Measurements from ENCODE around the gene NCAN.

Gene NCAN

DNA sequence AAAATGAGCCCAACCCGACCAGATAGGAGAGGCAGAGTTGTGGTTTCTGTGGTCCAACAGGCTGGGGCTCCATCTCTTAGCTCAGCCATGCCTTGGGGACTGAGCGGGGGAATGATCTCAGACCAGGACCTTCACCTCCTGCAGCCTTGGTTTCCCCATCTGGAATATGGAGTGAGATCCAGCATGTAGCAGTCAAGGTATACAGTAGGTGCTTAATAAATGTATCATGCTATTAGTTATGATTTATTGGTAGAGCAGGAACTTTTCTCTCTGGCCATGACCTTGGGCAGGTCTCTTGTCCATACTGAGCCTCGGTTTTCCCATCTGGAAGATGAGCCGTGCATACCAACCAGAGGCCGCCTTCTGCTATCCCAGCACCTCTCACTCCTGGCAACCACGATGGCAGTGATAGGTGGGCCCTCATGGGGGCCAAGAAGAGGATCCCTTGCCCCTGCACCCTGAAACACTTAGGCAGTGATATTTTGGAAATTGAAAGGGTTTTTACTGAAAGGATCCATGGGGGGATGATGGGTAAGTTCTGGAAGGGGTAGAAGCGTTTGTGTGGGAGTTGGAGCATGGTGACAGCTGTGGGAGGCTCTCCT is 52.2 kb downstream of the NCAN start:
- no peak for TF ChIP-seq CTCF (IDR thresholded peaks at IDR 0.05; ENCODE audit: low read depth, low read length, missing control alignments)
- no peak for DNase-seq (ENCODE audit: low read depth)
- no peak overlapping the region for H3K4me3 ChIP-seq (ENCODE audit: low read depth, low read length)
- in situ Hi-C loops (cut with HindIII; ENCODE audit: low sequenced_read_pairs) = no loop called here

- no peak for TF ChIP-seq CTCF (IDR thresholded peaks at IDR 0.05; ENCODE audit: low read depth, low read length, missing control alignments)
- in situ Hi-C loops (cut with HindIII; ENCODE audit: low sequenced_read_pairs) = no loop called here
- no peak overlapping the region for H3K4me3 ChIP-seq (ENCODE audit: low read depth, low read length)
- no peak for DNase-seq (ENCODE audit: low read depth)
Measured at GRCh38 chr19:19267305-19267704, 55.5 kb downstream of the NCAN start.

DNA sequence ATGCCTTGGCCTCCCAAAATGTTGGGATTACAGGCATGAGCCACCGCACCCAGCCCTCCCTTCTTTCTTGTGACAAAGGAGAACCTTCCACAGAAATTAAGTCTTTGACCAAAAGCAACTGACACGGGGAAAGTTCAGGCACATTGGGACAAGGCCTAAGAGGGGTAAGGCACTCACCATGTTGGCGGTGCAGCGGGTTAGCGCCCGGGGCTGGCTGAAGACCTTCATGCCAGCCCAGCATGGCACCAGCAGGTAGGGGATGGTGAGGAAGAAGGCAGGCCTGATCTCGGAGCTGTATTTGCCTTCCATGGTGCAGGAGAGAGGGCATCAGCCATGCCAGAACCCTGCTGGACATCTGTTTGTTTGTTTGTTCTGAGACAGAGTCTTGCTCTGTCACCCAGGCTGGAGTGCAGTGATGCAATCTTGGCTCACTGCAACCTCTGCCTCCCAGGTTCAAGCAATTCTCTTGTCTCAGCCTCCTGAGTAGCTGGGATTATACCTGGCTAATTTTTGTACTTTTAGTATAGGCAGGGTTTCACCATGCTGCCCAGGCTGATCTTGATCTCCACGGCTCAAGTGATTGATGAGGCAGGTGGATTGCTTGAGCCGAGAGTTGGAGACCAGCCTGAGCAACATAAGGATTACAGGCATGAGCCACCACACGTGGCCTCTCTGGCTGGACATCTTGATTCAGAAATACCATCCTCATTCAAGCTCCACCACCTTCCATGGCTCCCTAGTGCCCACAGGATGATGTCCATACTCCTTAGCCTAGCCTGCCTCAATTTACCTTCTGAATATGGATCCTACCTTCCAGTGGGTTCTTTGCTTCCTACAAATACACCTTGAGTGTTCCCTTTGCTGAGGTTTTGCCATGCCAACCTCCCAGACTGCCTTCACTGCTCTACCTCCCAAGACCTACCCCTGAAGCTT is 57.0 kb downstream of the NCAN start:
- in situ Hi-C loops (cut with HindIII; ENCODE audit: low sequenced_read_pairs) = no loop called here
- no peak for TF ChIP-seq CTCF (IDR thresholded peaks at IDR 0.05; ENCODE audit: low read depth, low read length, missing control alignments)
- DNase-seq (ENCODE audit: low read depth) = no peak
- H3K4me3 ChIP-seq (ENCODE audit: low read depth, low read length) = no peak overlapping the region

DNA sequence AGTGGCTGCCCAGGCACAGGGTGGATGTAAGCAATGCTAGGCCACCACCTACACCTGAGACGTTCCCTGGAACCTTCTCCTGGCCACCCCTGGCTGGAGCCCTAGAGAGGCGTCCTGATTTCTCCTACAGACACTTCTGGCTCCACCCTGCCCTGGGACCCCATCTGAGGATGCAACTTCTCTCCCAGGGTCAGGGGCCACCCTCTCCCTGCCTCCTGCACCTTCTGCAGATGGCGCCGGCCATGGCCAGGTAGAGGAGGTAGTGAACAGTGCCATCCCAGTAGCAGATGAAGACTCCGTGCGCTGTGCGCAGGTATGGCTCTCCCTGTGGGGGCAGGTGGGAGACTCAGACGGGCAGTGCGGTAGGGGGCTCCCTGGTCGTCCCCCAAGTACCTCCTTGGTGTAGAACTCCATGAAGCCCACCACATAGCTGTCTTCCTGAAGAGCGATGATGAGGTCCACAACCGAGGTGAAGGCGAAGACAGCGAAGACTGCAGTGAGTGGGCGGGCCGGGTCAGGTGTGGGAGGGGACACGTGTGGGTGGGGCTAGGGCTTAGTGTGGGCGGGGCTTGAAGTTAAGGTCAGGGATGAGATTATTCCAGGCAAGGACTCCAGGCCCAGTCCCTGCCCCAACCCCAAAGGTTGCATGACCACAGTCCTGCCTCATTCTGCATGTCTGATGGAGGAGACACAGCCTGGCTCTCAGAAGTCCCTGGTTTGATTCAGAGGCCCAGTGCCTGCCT is 58.4 kb downstream of the NCAN start:
- no peak for TF ChIP-seq CTCF (IDR thresholded peaks at IDR 0.05; ENCODE audit: low read depth, low read length, missing control alignments)
- H3K4me3 ChIP-seq (ENCODE audit: low read depth, low read length) = no peak overlapping the region
- DNase-seq (ENCODE audit: low read depth) = no peak
- in situ Hi-C loops (cut with HindIII; ENCODE audit: low sequenced_read_pairs) = no loop called here

- H3K4me3 ChIP-seq (ENCODE audit: low read depth, low read length) = no peak overlapping the region
- no peak for DNase-seq (ENCODE audit: low read depth)
- in situ Hi-C loops (cut with HindIII; ENCODE audit: low sequenced_read_pairs) = no loop called here
- no peak for TF ChIP-seq CTCF (IDR thresholded peaks at IDR 0.05; ENCODE audit: low read depth, low read length, missing control alignments)
Measured at GRCh38 chr19:19270749-19271571, 59.2 kb downstream of the NCAN start.

All from astrocyte of the cerebellum (primary cell).